ENCODE data around the gene ZYG11A. TPM values are rescaled to one million over a fixed set of nuclear protein-coding genes. Genes with fewer than 3 reads are reported as not detected.
A peak's percentile ranks its signal among the peaks of the same experiment; 100 is the strongest.

The ZYG11A gene
- polyA plus RNA-seq, 2 of the 4 experiments (the other 2 are of a cell fraction) = 2.6 to 4.8 TPM

- no peak for TF ChIP-seq HOXB5 (CRISPR knock-in tag; IDR thresholded peaks at IDR 0.05)
These were observed 77.3 kb downstream of the ZYG11A start (continued) for GRCh38 chr1:52919723-52920483.

GRCh38 chr1:52920791-52921291 lies 78.3 kb downstream of the ZYG11A start:
- FAIRE-seq = no peak
- WGBS (ENCODE audit: missing lambda C conversion rate) = 87% methylated on average over 20 of the region's 35 CpGs
- peak overlapping the region; percentile 85 for H3K4me2 ChIP-seq
- DNase-seq (ENCODE audit: low read depth in 1 of 2, low spot score in 1 of 2) = no peak
- H3K4me3 ChIP-seq = peak overlapping the region; percentile 53
- TF ChIP-seq BHLHE40 (IDR thresholded peaks at IDR 0.05; ENCODE audit: low read depth, low read length) (no peak), HMGXB4 (CRISPR knock-in tag; IDR thresholded peaks at IDR 0.05; ENCODE audit: borderline replicate concordance) (no peak), HOXB5 (CRISPR knock-in tag; IDR thresholded peaks at IDR 0.05) (no peak)
- ChIA-PET POLR2A (interaction anchor here (1.0 kb wide), 1 partner anchor 217 kb away, joined by 3 read pairs; no protein-coding TSS in a partner anchor), CTCF (interaction anchor here (0.7 to 3.0 kb wide), 17 partner anchors 8 to 268 kb away, joined by 3 to 14 read pairs (median 4); no protein-coding TSS in a partner anchor)
- ATAC-seq = peak in 1 of 2 experiments; percentile 9; a peak in 3 of 6 replicates
- peaks cover 9% of the 10 kb centered on the region; the same call in 2 of the 3 replicates for H3K4me1 ChIP-seq
- H3K9me3 ChIP-seq = no peaks in the 10 kb centered on the region
- H3K27ac ChIP-seq = peak overlapping the region; percentile 81 to 94; a peak in 5 of 6 replicates

GRCh38 chr1:52925571-52926005 lies 83.0 kb downstream of the ZYG11A start:
- POLR2A ChIA-PET = no interaction called here
- FAIRE-seq = no peak

GRCh38 chr1:52926864-52927211 lies 84.3 kb downstream of the ZYG11A start:
- H3K4me2 ChIP-seq = peak overlapping the region; percentile 85
- peak overlapping the region; percentile 66 for H3K4me3 ChIP-seq
- H3K27ac ChIP-seq = peak overlapping the region; percentile 69 to 98
- TF ChIP-seq PBX3 (IDR thresholded peaks at IDR 0.05) = no peak
- TF ChIP-seq BHLHE40 (IDR thresholded peaks at IDR 0.05; ENCODE audit: low read depth, low read length) = no peak
- no peak for TF ChIP-seq ESRRA (IDR thresholded peaks at IDR 0.05; ENCODE audit: borderline replicate concordance, low read length)
- no peak for TF ChIP-seq PHF8 (IDR thresholded peaks at IDR 0.05; ENCODE audit: borderline replicate concordance, low read depth)
- no peak for TF ChIP-seq FOSB (CRISPR knock-in tag; IDR thresholded peaks at IDR 0.05)
- TF ChIP-seq SREBF2 (IDR thresholded peaks at IDR 0.05) = no peak
- TF ChIP-seq FOXS1 (CRISPR knock-in tag; IDR thresholded peaks at IDR 0.05) = no peak
- TF ChIP-seq E2F6 (IDR thresholded peaks at IDR 0.05; ENCODE audit: borderline replicate concordance, low read depth) = no peak
- TF ChIP-seq POLR2A (IDR thresholded peaks at IDR 0.05; ENCODE audit: low read length) = no peak
- no peak for TF ChIP-seq ZSCAN20 (CRISPR knock-in tag; IDR thresholded peaks at IDR 0.05)
- TF ChIP-seq ZNF302 (CRISPR knock-in tag; IDR thresholded peaks at IDR 0.05) = no peak
- no peak for TF ChIP-seq HEYL (CRISPR knock-in tag; IDR thresholded peaks at IDR 0.05)
- no peak for TF ChIP-seq TFCP2L1 (CRISPR knock-in tag; IDR thresholded peaks at IDR 0.05)
- no peak for TF ChIP-seq MAFK (IDR thresholded peaks at IDR 0.05; ENCODE audit: partially characterized antibody)
- TF ChIP-seq CTCF (IDR thresholded peaks at IDR 0.05) = no peak
- CTCF ChIA-PET = interaction anchor here (1.5 kb wide), 1 partner anchor 11 kb away, joined by 4 read pairs; no protein-coding TSS in a partner anchor
- POLR2A ChIA-PET = no interaction called here
- WGBS (ENCODE audit: missing lambda C conversion rate) = 20% methylated on average over 7 of the region's 12 CpGs
- no peak for FAIRE-seq
- no peaks in the 10 kb centered on the region for H3K9me3 ChIP-seq
- peaks cover 11% of the 10 kb centered on the region; the same call in 2 of the 3 replicates for H3K4me1 ChIP-seq
- peak in 1 of 2 experiments; percentile 73; a peak in 3 of 6 replicates for ATAC-seq
- DNase-seq (ENCODE audit: low read depth in 1 of 2, low spot score in 1 of 2) = no peak

More at GRCh38 chr1:52925571-52926005, 83.0 kb downstream of the ZYG11A start:
- H3K27ac ChIP-seq = no peak overlapping the region; a peak in 1 of 6 replicates
- 58% methylated on average over 4 of the region's 5 CpGs for whole genome bisulfite sequencing (ENCODE audit: missing lambda C conversion rate)
- H3K9me3 ChIP-seq = no peaks in the 10 kb centered on the region
- TF ChIP-seq MAFK (IDR thresholded peaks at IDR 0.05; ENCODE audit: partially characterized antibody) (no peak), KDM1A (IDR thresholded peaks at IDR 0.05; ENCODE audit: low read depth) (no peak), NPAS2 (CRISPR knock-in tag; IDR thresholded peaks at IDR 0.05; ENCODE audit: borderline replicate concordance) (no peak)
- H3K4me3 ChIP-seq = no peak overlapping the region
- H3K4me1 ChIP-seq = peaks cover 11% of the 10 kb centered on the region; the same call in 2 of the 3 replicates
- CTCF ChIA-PET = interaction anchor here (1.0 to 1.7 kb wide), 2 partner anchors 257 to 260 kb away, joined by 3 to 6 read pairs; no protein-coding TSS in a partner anchor
- H3K4me2 ChIP-seq = peak overlapping the region; percentile 36; the same call in 2 of the 3 replicates
- no peak for DNase-seq (ENCODE audit: low read depth in 1 of 2, low spot score in 1 of 2)
- no peak for ATAC-seq

Data from A549 (cell line).